ENCODE data around the gene MSS51.

DNA sequence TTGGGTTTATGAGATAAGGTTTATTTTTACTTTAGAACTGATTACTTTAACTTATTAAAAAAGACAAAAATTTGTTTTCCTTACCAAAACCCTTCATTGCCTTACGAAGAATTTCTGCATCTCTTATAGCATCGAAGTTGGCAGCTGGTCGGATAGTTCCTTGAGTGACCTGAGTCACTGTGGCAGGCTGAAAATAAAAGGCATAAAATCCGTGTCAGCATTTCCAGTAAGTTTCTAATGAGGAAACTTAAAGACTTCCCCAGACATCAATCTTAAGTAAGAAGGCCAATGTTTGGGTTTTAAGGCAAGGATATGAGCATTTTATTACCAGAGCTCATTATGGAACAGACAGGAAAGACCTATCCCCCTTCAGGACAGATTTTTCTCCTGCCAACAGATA, 45.1 kb downstream of the MSS51 start:
- TF ChIP-seq POLR2A (IDR thresholded peaks at IDR 0.05; ENCODE audit: low read length) (no peak), GATA1 (IDR thresholded peaks at IDR 0.05; ENCODE audit: low read depth, low read length) (no peak)
